Neutrophil (primary cell): Measurements from ENCODE around the gene TP63.

Source experiments
- H3K27ac ChIP-seq: fragments of 200-600 bp; sonication (generic); 2 replicates; pipeline ENCODE4 v1.5.1; 2016; ENCODE audit warnings: mild to moderate bottlenecking, moderate library complexity
- H3K27me3 ChIP-seq: fragments of 200-600 bp; sonication (generic); 2 replicates; pipeline ENCODE4 v1.6.0; 2016; ENCODE audit warnings: mild to moderate bottlenecking
- H3K36me3 ChIP-seq: fragments of 200-600 bp; sonication (generic); 2 replicates; pipeline ENCODE4 v1.5.1; 2017
- H3K4me1 ChIP-seq, 2 experiments: fragments of 200-600 bp in 1 of 2; sonication (generic) in 1 of 2; 1 replicate in 1 of 2; 2 replicates in 1 of 2; pipeline versions ENCODE4 v1.5.1 to v1.6.1; 2013 to 2016; ENCODE audit warnings: low read depth in 1 of 2, low read length in 1 of 2, mild to moderate bottlenecking in 1 of 2, moderate library complexity in 1 of 2; ENCODE audit not compliant: control insufficient read depth in 1 of 2, insufficient read depth in 1 of 2
- H3K4me3 ChIP-seq, 2 experiments: fragments of 200-600 bp in 1 of 2; sonication (generic) in 1 of 2; 1 replicate in 1 of 2; 2 replicates in 1 of 2; pipeline ENCODE4 v1.5.1; 2013 to 2016; ENCODE audit warnings: low read depth in 1 of 2, low read length in 1 of 2, mild to moderate bottlenecking in 1 of 2, moderate library complexity in 1 of 2
- H3K9me3 ChIP-seq: fragments of 200-600 bp; sonication (generic); 2 replicates; pipeline ENCODE4 v1.5.1; 2016
- TF ChIP-seq, protein P1 (sequence below): fragments of 200-600 bp; sonication (generic); IDR thresholded peaks from 2 replicates; pipeline ENCODE4 v1.5.1; 2016; ENCODE audit warnings: antibody characterized with exemption

TP63 gene

DNA sequence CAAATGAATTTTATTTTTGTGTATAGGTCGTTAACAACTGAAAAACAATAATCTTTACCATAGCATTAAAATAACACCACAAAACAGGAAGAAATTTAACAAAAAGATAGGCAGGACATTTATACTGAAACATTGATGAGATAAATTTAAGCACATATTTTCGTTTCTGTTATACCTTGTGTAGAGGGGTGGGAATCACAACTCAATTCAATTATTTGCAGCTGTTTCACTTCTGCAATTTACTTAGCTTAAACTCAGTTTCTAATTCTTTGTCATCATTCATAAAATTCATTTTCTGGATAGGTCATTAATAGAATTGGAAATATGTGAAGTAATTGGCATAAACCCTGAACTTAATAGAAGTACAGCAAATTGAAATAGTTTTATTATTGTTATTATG, 42.3 kb downstream of the TP63 start:
- Histone ChIP-seq H3K27me3 (no peaks in the 10 kb centered on the region), H3K9me3 (no peaks in the 10 kb centered on the region), H3K4me3 (no peak overlapping the region), H3K4me1 (no peaks in the 10 kb centered on the region), H3K27ac (no peak overlapping the region), H3K36me3 (no peaks in the 10 kb centered on the region)
- TF ChIP-seq, protein P1, sequence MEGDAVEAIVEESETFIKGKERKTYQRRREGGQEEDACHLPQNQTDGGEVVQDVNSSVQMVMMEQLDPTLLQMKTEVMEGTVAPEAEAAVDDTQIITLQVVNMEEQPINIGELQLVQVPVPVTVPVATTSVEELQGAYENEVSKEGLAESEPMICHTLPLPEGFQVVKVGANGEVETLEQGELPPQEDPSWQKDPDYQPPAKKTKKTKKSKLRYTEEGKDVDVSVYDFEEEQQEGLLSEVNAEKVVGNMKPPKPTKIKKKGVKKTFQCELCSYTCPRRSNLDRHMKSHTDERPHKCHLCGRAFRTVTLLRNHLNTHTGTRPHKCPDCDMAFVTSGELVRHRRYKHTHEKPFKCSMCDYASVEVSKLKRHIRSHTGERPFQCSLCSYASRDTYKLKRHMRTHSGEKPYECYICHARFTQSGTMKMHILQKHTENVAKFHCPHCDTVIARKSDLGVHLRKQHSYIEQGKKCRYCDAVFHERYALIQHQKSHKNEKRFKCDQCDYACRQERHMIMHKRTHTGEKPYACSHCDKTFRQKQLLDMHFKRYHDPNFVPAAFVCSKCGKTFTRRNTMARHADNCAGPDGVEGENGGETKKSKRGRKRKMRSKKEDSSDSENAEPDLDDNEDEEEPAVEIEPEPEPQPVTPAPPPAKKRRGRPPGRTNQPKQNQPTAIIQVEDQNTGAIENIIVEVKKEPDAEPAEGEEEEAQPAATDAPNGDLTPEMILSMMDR, result no peak

DNA sequence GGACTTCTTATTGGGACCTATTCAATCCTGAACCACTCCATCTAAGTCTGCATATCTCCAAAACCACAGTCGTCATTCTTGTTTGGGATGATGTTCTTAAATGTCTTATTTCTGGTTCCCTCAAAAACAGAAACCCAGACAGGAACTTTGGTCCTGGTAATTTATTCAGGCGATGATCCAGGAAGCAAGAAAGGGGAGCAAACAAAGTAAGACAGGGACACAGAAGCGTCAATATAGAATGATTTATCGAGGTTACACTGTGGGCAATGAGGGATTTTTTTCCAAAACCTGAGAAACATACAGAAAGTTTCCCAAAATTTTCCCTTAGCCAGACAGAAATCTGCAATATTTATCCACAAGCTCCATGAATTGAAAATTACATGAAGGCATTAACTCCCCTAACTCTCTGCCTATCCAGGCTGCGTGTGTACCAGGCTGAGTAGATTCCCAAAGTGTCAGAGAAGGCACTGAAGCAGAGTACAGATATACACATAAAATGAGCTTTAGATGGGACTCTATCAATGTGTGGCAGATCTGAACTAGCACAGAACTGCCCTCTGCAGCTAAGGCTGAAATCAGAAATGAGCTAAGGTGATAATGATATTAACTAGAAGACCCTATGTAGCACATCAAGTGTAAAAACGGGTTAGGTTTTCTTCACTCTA, 43.2 kb downstream of the TP63 start:
- Histone ChIP-seq H3K27ac (no peak overlapping the region), H3K9me3 (no peaks in the 10 kb centered on the region), H3K36me3 (no peaks in the 10 kb centered on the region), H3K4me1 (no peaks in the 10 kb centered on the region), H3K27me3 (no peaks in the 10 kb centered on the region), H3K4me3 (no peak overlapping the region)
- TF ChIP-seq, protein P1, result no peak

DNA sequence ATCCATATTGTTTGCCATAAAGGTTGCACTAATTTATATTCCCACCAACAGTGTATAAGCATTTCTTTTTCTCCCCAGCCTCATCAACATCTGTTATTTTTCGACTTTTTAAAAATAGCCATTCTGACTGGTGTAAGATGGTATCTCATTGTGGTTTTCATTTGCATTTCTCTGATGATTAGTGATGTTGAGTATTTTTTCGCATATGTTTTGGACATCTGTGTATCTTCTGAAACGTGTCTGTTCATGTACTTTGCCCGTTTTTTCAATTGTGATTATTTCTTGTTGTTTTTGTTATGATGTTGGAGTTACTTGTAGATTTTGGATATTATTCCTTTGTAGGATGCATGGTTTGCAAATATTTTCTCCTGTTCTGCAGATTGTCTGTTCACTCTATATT, 46.5 kb downstream of the TP63 start:
- Histone ChIP-seq H3K9me3 (no peaks in the 10 kb centered on the region), H3K4me1 (no peaks in the 10 kb centered on the region), H3K27ac (no peak overlapping the region), H3K36me3 (no peaks in the 10 kb centered on the region), H3K27me3 (no peaks in the 10 kb centered on the region), H3K4me3 (no peak overlapping the region)
- TF ChIP-seq, protein P1, result no peak

DNA sequence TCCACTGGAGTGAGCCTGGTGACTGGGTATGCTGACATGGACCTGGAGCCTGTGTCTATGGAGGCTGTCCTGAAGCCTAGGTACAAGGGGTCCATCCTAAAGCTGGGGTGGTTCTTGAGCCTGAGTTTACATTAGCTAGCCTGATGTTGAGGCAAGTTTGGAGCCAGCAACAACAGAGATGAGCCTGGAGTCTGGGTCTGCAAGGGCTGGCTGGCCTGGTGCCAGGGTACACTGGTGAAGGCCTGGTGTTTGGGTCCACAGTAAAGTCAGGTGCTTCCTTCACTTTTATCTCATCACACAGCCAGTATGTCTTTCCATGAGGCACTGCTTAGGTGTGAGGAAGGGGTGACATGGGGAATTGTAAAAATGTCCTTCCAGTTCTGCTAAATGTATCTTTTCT, 49.5 kb downstream of the TP63 start:
- no peaks in the 10 kb centered on the region for H3K36me3 ChIP-seq
- TF ChIP-seq, protein P1, result no peak
- H3K4me1 ChIP-seq, result no peaks in the 10 kb centered on the region

DNA sequence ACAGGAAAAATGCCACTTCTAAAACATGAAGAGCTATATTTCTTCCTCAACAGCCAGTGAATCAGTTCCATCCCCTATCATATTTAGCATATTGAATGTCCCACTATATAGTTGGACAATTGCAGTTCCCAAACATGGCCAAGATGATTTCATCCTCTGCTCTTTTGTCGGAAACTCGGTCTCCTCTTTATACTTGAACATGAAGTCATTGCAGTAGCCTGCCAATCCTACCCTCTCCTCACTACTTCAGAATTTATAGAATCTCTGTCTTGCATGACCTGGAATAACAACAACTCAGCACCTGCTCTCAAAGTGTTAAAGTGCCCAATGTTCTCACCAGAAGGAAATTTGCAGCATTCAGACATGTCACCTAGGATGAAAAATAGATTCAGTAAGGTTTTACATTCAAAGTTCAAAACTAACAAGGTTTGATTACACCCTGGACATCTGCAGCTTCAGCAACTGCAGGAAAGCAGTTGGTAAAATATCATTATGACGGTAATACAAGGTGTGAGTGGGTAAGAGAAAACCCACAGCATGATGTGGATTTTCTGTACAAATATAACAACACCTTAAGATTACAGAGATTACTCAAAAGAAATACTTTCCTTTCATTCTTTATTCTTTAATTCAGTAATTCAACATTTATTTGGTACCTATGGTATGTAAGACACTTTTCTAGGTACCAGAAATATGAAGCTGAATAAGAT, 52.5 kb downstream of the TP63 start:
- TF ChIP-seq, protein P1, result no peak
- H3K27me3 ChIP-seq, result no peaks in the 10 kb centered on the region
- no peaks in the 10 kb centered on the region for H3K9me3 ChIP-seq
- no peak overlapping the region for H3K4me3 ChIP-seq
- no peaks in the 10 kb centered on the region for H3K4me1 ChIP-seq
- no peak overlapping the region for H3K27ac ChIP-seq
- no peaks in the 10 kb centered on the region for H3K36me3 ChIP-seq

More for the DNA sequence above, 49.5 kb downstream of the TP63 start:
- H3K27ac ChIP-seq, result no peak overlapping the region
- no peaks in the 10 kb centered on the region for H3K27me3 ChIP-seq
- H3K9me3 ChIP-seq, result no peaks in the 10 kb centered on the region
- H3K4me3 ChIP-seq, result no peak overlapping the region
